Measurements from ENCODE around the gene ZNG1C.
"Not testable (repeated sequence)": the region's sequence is repeated elsewhere in the genome, so short reads cannot be mapped to it uniquely, and the experiment has no call there.

The ZNG1C gene

GRCh38 chr9:68241683-68242082, at the start of gene ZNG1C:
TSS of gene ZNG1C (plus strand) at chr9:68241983. CDS start at chr9:68242032, 49 bp downstream.
- DNase-seq, result not testable (repeated sequence)

DNA sequence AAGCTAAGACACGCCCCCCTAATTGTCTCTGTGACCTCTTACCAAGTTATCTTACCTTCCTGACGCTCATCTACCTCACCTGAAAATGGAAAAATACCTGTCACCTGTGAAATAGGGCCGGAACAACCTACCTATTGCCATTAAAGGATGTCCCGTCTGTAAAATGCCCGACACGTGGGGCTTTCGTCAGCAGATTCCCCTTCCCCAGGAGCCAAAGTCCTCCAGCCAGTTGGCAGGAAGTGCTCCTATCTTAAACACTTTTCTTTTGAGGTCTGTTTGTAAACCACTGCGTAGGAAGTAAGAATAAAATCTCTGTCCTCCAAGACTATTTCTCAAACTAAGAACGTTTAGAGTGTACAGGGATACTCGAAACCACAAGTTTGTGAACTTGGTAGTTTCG, 654 bp downstream of the ZNG1C start:
- DNase-seq, result not testable (repeated sequence)

GRCh38 chr9:68281041-68281440, 39.3 kb downstream of the ZNG1C start:
- not testable (repeated sequence) for DNase-seq

DNA sequence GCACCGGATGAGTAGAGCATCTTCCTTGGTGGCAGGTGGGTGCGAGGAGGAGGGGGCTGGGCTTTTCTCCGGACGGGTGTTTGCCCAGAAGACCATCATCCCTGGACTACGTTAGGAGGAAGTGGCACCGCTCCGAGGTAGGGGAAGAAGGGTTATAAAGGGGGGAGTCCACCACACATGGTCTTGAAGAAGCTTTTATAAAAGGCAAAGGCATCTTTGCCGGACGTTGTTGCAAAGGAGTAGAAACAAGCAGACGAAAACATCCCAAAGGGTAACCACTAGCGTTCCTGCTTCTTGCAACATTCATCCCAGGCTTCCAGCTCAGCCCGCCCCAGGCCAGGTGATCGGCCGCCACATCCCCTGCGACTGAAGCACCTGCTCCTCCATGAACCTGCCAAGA, 60.8 kb downstream of the ZNG1C start, which contains the start of gene FOXD4L3:
FOXD4L3 (plus strand) TSS at position 301 of the 400 bp plus-strand sequence; CDS start at position 386, 85 bp downstream.
- not testable (repeated sequence) for DNase-seq

DNA sequence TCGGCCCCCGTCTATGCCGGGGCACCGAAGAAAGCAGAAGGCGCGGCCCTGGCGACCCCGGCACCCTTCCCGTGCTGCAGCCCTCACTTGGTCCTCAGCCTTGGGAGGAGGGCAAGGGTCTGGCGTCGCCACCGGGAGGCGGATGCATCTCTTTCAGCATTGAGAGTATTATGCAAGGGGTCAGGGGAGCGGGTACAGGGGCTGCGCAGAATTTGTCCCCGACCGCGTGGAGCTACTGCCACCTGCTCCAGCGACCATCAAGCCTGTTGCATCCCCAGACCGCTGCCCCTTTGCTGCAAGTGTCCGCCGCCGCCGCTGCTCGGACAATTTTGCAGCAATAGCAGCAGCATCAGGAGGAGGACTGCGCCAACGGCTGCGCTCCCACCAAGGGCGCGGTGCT, 62.0 kb downstream of the ZNG1C start:
- not testable (repeated sequence) for DNase-seq

GRCh38 chr9:68304212-68304611, 62.4 kb downstream of the ZNG1C start:
- not testable (repeated sequence) for DNase-seq

DNA sequence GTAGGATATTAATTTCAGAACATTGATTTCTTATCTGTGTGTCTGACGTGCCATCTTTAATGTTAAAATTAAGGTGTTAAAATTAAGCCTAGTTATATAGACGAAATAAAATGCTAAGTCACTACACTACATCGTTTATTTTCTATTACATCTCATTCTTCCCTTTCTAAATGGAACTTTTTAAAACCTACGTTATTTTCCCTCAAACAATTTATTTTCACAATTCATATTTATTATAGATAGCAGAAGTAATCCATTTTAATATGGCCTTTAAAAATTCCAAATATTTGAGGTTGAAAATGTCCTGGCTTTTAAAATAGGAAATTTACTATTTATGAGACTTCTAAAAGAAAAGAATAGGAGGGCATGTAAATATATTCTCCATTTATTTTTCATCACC, 63.0 kb downstream of the ZNG1C start:
- not testable (repeated sequence) for DNase-seq

DNA sequence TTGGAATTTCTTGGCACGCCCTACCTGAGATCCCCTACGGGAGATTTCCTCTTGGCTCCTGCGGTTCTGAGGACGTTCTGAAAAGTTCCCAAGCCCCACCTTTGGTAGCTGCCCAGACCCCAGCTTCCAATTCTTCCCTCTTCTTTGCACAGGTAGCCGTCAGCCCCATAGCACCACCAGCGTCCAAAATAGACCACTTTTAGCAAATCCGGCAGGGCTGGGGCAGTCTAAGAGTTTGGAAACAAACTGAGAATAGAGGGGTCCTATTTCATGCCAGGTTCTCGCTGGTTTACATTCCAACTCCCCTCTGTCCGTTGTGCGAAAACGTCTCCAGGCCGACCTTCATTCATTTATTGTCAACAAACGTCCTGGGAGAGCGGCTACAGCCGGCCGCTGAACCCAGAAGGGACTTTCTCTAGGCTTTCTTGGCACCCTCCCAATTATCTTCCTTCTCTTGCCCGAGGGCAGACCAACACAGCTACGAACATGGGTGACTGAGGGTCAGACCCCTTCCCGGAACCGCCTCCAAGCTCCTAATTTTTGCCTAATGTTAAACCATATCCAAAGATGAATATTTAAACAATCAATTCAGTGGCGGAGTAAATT, 64.0 kb downstream of the ZNG1C start:
- DNase-seq, result not testable (repeated sequence)

- DNase-seq, result not testable (repeated sequence)
These were observed 64.7 kb downstream of the ZNG1C start for GRCh38 chr9:68306391-68306964.

- DNase-seq, result not testable (repeated sequence)
These were observed 65.3 kb downstream of the ZNG1C start for GRCh38 chr9:68307127-68307526.

- DNase-seq, result not testable (repeated sequence)
These were observed 65.9 kb downstream of the ZNG1C start for GRCh38 chr9:68307654-68308053.

- DNase-seq, result not testable (repeated sequence)
These were observed 69.4 kb downstream of the ZNG1C start for GRCh38 chr9:68311208-68311607.

DNA sequence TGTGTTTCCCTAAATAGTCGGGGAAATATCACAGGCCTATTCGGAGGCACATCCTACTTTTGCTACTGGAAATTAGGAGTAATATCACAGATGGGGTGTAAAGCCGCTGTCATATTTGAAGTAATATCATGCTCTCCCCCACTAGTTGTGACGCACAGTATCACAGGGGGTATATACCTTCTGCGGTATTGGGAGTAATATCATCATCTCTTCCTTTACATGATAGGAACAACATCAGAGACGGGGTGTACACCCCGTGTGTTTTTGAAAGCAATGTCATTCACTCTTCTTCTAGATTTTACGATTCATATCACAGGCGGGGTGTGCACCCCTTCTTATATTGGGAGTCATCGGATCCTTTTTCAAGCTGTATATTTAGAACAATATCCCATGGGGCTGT, 76.4 kb downstream of the ZNG1C start:
- DNase-seq, result not testable (repeated sequence)

DNA sequence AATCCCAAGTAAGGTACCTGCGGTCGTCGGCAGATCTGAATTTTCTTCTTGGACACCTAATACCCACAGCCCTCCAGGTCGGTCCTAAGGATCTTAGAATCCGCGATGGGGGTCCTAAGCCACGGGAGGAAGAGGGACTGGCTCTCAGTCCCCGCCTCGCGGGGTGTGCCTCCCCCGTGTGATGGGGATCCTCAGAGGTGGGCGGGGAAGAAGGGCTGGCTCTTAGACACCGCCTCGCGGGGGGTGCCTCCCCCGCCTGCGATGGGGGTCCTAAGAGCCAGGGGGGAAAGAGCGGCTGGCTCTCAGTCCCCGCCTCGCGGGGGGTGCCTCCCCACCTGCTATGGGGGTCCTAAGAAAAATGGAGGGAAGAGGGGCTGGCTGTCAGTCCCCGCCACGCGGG, 82.0 kb downstream of the ZNG1C start:
- DNase-seq, result not testable (repeated sequence)

DNA sequence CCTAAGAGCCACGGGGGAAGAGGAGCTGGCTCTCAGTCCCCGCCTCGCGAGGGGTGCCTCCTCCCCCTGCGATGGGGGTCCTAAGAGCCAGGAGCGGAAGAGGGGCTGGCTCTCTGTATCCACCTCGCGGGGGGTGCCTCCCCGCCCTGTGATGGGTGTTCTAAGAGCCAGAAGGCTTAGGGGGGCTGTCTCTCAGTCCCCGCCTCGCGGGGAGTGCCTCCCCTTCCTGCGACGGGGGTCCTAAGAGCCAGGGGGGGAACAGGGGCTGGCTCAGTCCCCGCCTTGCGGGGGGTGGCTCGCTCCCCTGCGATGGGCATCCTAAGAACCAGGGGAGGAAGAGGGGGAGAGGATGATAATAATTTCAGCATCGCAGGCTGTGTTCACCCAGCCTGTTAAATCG, 82.7 kb downstream of the ZNG1C start:
- DNase-seq, result not testable (repeated sequence)

- DNase-seq, result not testable (repeated sequence)
These were observed 87.3 kb downstream of the ZNG1C start for GRCh38 chr9:68329106-68329505.

DNA sequence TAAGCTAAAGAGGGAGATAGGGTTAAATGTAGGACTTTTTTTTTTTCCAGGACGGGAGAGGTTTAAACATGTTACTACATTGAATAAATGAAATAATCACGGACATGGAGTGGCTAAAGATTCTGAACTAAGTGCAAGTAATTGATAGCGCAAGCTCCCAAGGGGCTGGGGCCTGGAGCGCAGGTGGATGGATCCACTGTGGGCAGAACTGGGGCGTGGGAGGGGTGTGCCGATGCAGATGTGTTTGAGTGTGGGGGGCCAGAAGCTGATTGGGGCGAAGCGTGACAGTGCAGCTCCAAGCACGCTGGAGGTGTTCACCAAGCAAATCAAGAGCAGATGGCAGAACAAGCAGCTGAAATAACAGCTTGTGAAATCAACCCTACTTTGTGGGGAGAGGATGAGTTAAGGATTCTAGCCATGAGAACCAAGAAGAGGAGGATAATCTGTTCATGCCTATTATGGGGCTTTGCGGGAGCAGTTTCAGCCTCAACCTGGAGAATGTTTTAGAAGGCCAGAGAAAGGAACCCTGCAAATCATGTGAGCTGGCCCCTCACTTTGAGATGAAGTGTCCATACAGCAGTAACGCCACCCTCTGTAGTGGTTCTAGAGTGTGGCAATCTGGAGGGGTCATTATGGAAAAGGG, 88.9 kb downstream of the ZNG1C start:
- not testable (repeated sequence) for DNase-seq

- not testable (repeated sequence) for DNase-seq
These were observed 90.3 kb downstream of the ZNG1C start for GRCh38 chr9:68332122-68332521.

- DNase-seq, result not testable (repeated sequence)
These were observed 94.2 kb downstream of the ZNG1C start for GRCh38 chr9:68335935-68336334.

DNA sequence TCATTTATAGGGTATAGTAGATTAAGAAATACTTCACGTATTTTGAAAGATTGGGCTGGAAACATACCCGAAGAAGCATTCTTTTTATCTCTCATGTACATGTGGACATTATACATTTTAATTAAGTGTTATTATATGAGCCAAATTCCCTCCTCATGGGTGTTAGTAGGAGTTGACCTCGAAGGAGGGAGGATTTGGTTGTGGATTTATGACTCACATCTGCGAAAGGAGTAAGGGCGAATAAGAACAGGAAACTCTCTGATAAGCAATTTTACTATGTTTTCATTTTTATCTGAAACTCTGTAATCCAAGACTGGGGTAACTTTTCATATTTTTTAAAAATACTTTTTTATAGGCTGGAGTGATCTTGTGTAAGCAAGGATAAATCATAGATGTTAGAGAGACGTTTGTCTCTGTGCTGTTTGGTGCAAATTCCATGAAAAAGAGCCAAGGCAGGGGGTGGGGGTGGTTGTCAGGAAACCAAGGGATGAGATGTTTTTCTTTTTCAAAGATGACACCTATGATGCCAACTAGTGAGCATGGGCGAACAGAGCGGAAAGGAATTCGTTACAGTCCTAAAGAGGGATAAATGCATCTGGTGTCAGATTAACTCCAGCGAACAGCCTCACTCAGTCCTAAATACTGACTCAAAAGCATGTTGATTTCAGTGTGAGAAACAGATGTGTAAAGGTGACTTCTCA, 95.0 kb downstream of the ZNG1C start:
- DNase-seq, result not testable (repeated sequence)

DNA sequence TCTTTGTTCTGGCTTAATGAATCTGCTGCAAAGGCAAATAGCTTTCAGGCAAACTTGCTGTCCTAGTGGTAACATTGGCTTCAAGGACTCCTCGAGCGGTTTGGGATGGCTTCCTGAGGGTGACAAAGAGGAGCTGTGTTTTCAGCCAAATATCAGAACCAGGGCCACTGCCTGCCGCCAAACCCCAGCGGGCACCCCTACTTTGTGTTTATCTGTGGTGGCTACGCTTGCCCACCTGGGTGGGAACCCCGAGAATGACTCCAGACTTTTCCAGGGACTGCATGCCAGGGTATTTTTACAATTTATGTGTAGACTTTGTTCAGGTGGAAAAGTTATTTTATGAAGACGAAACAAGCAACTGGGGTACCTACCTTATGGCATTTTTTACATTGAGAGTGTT, 96.2 kb downstream of the ZNG1C start:
- DNase-seq, result not testable (repeated sequence)

DNA sequence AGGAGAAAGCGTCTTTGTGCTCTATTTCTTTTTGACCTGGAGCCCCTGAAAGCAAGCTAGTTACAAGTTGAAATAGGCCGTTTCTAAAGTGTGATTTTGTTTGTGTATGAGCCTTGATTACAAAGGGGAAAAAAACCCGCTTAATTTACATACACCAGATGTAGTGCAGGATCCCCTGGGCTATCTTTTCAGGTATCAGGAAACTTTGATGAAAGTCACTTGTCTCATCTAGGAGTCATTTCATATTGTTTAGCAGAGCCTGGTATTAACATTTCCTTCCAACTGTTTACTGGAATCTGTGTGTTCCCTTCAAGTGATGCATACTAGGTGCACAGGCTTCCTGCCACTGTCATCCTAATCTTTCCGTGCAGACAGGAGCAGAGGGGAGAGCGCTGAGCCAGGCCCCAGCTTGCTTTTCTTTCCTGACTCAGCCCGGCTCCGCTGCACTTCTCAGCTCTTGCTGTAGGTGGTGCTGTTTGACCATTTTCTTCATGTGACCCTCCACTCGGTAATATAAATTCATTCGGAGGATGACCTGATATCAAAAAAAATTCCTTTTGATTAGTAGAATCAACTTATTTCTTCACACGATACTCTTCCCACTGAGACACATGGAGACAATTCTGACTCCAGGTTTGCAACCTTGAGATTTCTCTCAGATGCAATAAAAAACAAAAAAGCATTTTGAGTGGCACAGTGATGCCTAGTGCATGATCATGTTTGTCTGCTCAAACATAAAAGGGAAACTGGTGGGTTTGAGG, 100.7 kb downstream of the ZNG1C start:
- not testable (repeated sequence) for DNase-seq

DNA sequence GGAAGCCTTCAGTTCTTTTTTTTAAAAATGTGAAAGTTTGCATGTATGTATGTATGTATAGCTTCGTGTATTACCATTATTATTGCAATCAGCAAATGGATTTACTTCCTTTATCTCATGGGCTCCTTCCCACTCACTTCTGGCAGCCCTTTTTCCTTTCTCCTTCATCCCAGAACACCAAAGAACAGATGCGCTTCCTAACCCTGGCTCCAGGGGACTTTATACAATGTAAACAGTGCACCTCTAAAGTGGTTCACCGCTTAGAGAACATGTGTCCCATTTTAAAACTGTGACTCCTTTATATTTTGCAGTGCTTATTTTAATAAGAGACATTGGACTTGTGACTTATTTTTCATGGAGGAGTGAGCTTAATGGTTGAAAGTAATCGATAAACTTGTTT, 101.5 kb downstream of the ZNG1C start:
- not testable (repeated sequence) for DNase-seq

All from DMS79 treated with DMSO at 0.1 percent for 48 hours (cell line).